GM12874 (cell line): ENCODE results near the gene EDN1.

Experiments
- CTCF ChIP-seq: IDR thresholded peaks from 2 replicates; pipeline ENCODE4 v1.5.1; 2011; ENCODE audit warnings: low read depth, mild to moderate bottlenecking, control low read depth, low read length, moderate library complexity; ENCODE audit not compliant: insufficient read depth

The EDN1 gene

GRCh38 chr6:12289365-12289919 is 719 bp upstream of the EDN1 start:
- TF ChIP-seq CTCF, result peak; percentile 79

GRCh38 chr6:12291071-12291838 is 1.1 kb downstream of the EDN1 start:
- TF ChIP-seq CTCF, result no peak

GRCh38 chr6:12291839-12292604 is 1.9 kb downstream of the EDN1 start:
- TF ChIP-seq CTCF, result peak; percentile 32; the same call in 1 of the 2 replicates

- no peak for TF ChIP-seq CTCF
Observed at GRCh38 chr6:12293235-12293930, 3.2 kb downstream of the EDN1 start.

- TF ChIP-seq CTCF, result no peak
Observed at GRCh38 chr6:12293931-12294807, 4.0 kb downstream of the EDN1 start.

- no peak for TF ChIP-seq CTCF
Observed at GRCh38 chr6:12294851-12295536, 4.8 kb downstream of the EDN1 start.
